GM12873 (cell line): ENCODE data around the gene DIPK1C.

Source experiments
- CTCF ChIP-seq: IDR thresholded peaks from 2 replicates; pipeline ENCODE4 v1.5.1; 2012; ENCODE audit warnings: low read depth, mild to moderate bottlenecking, moderate library complexity, low read length, control low read depth; ENCODE audit not compliant: insufficient read depth; ENCODE audit errors: missing control alignments

DIPK1C gene

GRCh38 chr18:74451148-74451547, 6.0 kb downstream of the DIPK1C start:
- no peak for TF ChIP-seq CTCF

- no peak for TF ChIP-seq CTCF
Observed at GRCh38 chr18:74450626-74451025, 6.5 kb downstream of the DIPK1C start.

DNA sequence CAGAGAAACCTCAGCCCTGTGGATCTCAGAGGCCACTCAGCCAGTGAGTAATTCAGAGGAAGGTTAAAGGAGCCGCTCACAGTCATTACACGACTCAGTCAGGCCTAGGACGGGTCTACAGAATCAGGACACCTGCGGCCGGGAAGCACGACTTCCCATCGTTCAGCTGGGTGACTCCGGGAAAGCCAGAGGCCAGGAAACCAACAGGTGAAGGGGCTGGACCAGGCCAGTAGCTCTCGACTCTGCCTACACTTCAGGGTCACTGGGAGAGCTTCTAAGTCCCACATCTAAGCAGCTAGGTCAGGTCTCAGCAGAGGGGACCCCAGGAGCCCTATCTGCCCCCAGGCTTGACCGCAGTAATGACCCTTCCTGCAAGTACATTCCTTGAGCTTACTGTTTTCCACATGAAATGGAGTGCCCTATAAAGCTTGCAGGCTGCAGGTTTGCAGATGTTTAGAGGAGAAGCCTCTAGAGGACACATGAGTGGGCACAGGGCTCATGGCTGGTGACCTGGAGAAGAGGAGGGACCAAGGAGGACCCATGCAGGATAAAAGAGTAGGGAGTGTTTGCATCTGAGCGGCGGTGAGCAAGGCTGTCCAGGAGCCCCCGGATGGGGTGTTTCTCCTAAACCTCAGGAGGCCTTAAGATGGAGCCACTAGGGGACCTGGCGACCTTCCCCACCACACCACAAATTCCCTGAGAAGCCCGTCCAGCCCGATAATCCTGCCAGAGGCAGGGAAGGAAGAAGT, 9.5 kb downstream of the DIPK1C start:
- no peak for TF ChIP-seq CTCF

- no peak for TF ChIP-seq CTCF
Observed at GRCh38 chr18:74446631-74447403, 10.3 kb downstream of the DIPK1C start.

- TF ChIP-seq CTCF: no peak
Observed at GRCh38 chr18:74446178-74446577, 10.9 kb downstream of the DIPK1C start.

- TF ChIP-seq CTCF: no peak
Observed at GRCh38 chr18:74445585-74445984, 11.5 kb downstream of the DIPK1C start.

DNA sequence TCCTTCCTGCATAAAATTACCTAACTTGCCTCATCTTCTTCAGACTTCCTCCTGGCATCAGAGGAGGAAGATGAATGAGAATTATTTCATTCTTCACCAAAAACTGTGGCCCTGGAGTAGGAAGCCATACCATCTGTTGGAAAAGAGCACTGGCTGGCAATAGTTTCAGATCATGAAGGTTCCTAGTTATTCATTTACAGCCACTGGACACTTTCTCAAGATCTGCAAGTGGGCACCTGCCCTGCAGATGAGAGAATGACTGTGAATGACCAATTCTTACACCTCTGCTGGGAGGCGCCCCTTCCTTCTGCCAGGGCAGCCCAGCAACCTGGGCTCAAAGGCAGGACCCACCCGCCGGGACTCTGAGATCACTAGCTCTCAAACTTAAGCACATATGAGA, 13.0 kb downstream of the DIPK1C start:
- TF ChIP-seq CTCF: no peak
